GM10248 (cell line): ENCODE results near the gene SLC1A2.

ENCODE experiments used
- CTCF ChIA-PET: fragments of 300-600 bp; sonication (Branson Sonifier 250); formaldehyde crosslinking; extraction: SDS; loops from one replicate; lab custom pipeline; 2021; ENCODE audit warnings: antibody characterized with exemption; lab: Yijun Ruan, JAX
- POLR2A ChIA-PET: fragments of 350-650 bp; sonication (Branson Sonifier 250); formaldehyde crosslinking; extraction: SDS; loops from one replicate; lab custom pipeline; 2020; ENCODE audit warnings: antibody characterized with exemption; lab: Yijun Ruan, JAX
- DNase-seq: peaks from one replicate; pipeline ENCODE4 v3.0.0; 2012; ENCODE audit errors: extremely low spot score
- CTCF ChIP-seq: IDR thresholded peaks from 2 replicates; pipeline ENCODE4 v1.5.1; 2012; ENCODE audit warnings: mild to moderate bottlenecking, low read depth; ENCODE audit errors: extremely low read depth, missing control alignments, control extremely low read depth

The SLC1A2 gene

GRCh38 chr11:35289821-35290220 is 129.5 kb downstream of the SLC1A2 start:
- ChIA-PET POLR2A (interaction anchor here (0.7 kb wide), 1 partner anchor 11 kb away, joined by 3 read pairs; no protein-coding TSS in a partner anchor), CTCF (interaction anchor here (9.5 kb wide), 1 partner anchor 18 kb away, joined by 96 read pairs; no protein-coding TSS in a partner anchor)
- no peak for DNase-seq

DNA sequence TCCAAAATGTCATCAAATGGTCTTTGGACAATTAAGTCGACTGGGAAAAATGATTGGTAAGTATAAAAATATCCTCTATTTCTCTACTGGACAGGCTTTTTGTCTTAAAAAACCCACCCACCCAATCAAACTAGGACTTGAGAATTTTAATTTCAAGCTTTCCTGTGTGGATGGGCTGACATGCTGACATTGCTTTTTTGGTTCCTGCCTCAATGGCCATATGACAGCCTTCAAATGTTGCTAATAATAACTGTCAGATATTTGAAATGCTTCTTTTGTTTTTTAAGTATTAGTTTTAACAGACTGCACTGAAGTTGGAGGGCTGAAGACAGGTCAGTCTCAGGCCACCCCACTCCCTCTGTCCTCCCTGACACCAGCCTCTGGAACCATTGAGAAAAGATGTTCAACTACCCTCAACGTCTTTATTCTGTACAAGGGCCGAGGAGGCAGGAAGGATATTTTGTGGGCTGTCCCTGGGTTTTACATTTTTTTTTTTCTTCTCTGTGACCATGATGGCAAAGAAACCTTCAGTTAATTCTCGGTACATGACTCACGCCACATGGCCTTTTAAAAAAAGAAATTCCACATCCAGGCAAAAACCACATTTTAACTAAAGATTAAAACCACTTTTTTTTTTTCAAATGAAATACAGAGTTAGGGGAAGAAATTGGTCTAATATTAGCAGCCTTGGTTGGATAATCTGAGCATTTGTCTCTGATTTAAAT is 130.4 kb downstream of the SLC1A2 start:
- no peak for TF ChIP-seq CTCF
- CTCF ChIA-PET, result interaction anchor here (9.5 kb wide), 1 partner anchor 19 kb away, joined by 96 read pairs; no protein-coding TSS in a partner anchor
- POLR2A ChIA-PET, result interaction anchor here (0.7 kb wide), 1 partner anchor 12 kb away, joined by 3 read pairs; no protein-coding TSS in a partner anchor
- no peak for DNase-seq

More at GRCh38 chr11:35289821-35290220, 129.5 kb downstream of the SLC1A2 start:
- TF ChIP-seq CTCF, result no peak

- POLR2A ChIA-PET, result no interaction called here
- CTCF ChIA-PET, result no interaction called here
- DNase-seq, result no peak
- no peak for TF ChIP-seq CTCF
These were observed 131.0 kb downstream of the SLC1A2 start for GRCh38 chr11:35288309-35288708.

DNA sequence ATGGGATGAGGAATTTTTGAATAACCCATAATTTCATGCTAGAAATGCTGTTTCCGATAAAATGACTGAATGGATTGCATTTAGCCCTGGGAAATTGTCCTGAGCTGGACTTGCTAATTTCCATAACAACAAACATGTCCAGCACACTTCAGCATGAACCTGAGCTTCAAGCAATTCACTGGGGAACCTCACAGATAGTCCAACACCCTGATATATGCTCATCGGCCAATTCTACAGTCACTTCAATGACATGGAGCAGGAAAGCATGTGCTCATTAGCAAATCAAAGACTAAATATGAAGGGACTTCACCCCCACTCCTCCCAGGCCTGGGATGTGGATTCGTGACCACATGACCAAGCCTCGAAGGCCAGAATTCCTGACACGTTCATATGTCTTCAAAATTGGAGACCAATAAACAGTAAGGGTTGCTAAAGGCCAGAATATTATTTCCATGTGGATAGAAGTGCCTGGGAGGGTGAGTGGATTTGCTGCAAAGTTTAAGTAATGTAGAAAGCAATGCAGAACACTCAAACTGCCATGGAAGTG is 131.9 kb downstream of the SLC1A2 start:
- POLR2A ChIA-PET, result interaction anchor here (0.6 kb wide), 1 partner anchor 14 kb away, joined by 3 read pairs; no protein-coding TSS in a partner anchor
- CTCF ChIA-PET, result no interaction called here
- no peak for DNase-seq
- TF ChIP-seq CTCF, result no peak

- ChIA-PET CTCF (interaction anchor here (0.8 kb wide), 1 partner anchor 10 kb away, joined by 3 read pairs; no protein-coding TSS in a partner anchor), POLR2A (interaction anchor here (0.5 kb wide), 1 partner anchor 20 kb away, joined by 3 read pairs; no protein-coding TSS in a partner anchor)
- no peak for TF ChIP-seq CTCF
- DNase-seq, result no peak
These were observed 133.2 kb downstream of the SLC1A2 start for GRCh38 chr11:35286126-35286525.

DNA sequence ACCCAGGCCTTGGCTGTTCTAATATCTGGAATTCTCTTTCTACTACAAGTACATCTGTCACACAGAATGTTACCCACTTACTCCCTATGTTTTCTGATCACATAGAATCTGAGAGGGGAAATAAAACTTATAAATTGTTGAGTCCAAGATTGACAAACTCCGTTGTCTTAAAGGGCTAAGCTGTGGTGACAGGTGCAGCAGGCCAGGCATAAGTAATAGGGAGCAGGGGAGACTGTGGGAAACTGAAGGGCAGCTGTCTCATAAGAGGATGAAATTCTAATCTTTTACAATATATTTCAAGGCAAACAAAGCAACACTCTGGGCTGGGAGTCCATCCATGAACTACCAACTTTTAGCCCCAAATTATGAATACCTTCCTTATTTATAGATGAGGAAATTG is 133.9 kb downstream of the SLC1A2 start:
- POLR2A ChIA-PET, result no interaction called here
- DNase-seq, result no peak
- no peak for TF ChIP-seq CTCF
- CTCF ChIA-PET, result interaction anchor here (0.8 kb wide), 1 partner anchor 10 kb away, joined by 3 read pairs; no protein-coding TSS in a partner anchor
